ENCODE data around the gene PRKCB. TPM values are rescaled to one million over a fixed set of nuclear protein-coding genes. Genes with fewer than 3 reads are reported as not detected.

Gene PRKCB
- 10 to 100 TPM; 97.1 to 99.0 TPM for total RNA-seq

GRCh38 chr16:23835390-23836077, at the start of gene PRKCB:
PRKCB (plus strand) TSS chr16:23835983.
- POLR2A ChIA-PET = interaction anchor here (0.6 to 1.0 kb wide), 2 partner anchors 10 to 32 kb away, joined by 3 to 4 read pairs; no protein-coding TSS in a partner anchor
- CTCF ChIA-PET = interaction anchor here (0.5 to 0.7 kb wide), 2 partner anchors 32 to 109 kb away, joined by 3 to 4 read pairs; no protein-coding TSS in a partner anchor

- ChIA-PET POLR2A (no interaction called here), CTCF (no interaction called here)
Observed at GRCh38 chr16:23786964-23787561, 48.7 kb upstream of the PRKCB start.

- CTCF ChIA-PET = no interaction called here
- POLR2A ChIA-PET = interaction anchor here (0.6 kb wide), 1 partner anchor 49 kb away, joined by 3 read pairs; no protein-coding TSS in a partner anchor
Observed at GRCh38 chr16:23788685-23789084, 47.1 kb upstream of the PRKCB start.

- POLR2A ChIA-PET = no interaction called here
- CTCF ChIA-PET = no interaction called here
Observed at GRCh38 chr16:23795378-23795777, 40.4 kb upstream of the PRKCB start.

- POLR2A ChIA-PET = no interaction called here
- CTCF ChIA-PET = interaction anchor here (0.7 to 1.8 kb wide), 2 partner anchors 213 to 352 kb away, joined by 3 to 6 read pairs; no protein-coding TSS in a partner anchor
Observed at GRCh38 chr16:23796941-23797340, 38.8 kb upstream of the PRKCB start.

DNA sequence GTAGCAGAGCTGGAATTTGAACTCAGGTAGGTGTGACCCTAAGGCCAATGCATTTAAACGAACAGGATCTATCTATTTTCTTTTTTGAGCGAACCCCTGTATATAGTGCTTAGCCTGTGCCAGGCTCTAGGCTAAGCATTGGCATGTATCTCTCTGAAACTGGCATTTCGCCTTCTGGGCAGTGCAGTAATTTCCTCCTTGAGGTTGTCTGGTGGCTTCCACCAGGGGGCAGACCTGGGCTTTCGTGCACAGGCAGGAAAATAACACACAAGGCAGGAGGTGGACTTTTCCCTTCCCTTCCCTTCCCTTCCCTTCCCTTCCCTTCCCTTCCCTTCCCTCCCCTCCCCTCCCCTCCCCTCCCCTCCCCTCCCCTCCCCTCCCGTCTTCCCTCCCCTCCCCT, 34.4 kb upstream of the PRKCB start:
- POLR2A ChIA-PET = no interaction called here
- CTCF ChIA-PET = interaction anchor here (0.7 to 3.4 kb wide), 11 partner anchors 19 to 755 kb away, joined by 3 to 16 read pairs (median 4); no protein-coding TSS in a partner anchor

- POLR2A ChIA-PET = interaction anchor here (0.6 kb wide), 1 partner anchor 33 kb away, joined by 3 read pairs; the partner anchor contains the start of gene PRKCB
- CTCF ChIA-PET = interaction anchor here (0.7 to 4.2 kb wide), 18 partner anchors 11 to 769 kb away, joined by 3 to 37 read pairs (median 4); no protein-coding TSS in a partner anchor
Observed at GRCh38 chr16:23802776-23803175, 33.0 kb upstream of the PRKCB start.

DNA sequence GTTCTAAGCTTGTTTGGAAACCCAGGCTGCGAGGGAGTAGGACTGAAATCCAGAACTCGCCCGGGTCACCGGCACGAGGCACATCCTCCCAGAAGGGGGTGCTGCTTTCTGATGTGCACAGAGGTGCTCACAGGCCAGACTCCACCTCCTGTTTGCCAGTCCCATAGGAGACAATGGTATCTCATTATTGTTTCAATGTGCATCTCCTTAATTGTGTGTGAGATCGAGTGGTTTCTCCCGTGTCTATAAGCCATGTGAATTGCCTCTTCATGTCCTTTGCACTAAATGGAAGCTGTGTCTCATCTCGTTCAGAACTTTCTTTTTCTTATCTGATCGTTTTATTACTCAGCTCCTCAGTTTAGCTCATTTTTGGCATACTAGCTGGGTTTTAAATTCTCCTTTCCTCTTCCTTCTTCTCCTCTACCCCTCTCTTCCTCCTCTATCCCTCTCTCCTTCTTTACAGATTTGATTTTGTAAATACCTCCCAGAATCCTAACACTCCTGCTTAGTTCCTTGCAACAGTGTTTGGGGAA, 32.1 kb upstream of the PRKCB start:
- ChIA-PET CTCF (interaction anchor here (0.6 to 4.2 kb wide), 19 partner anchors 9 to 267 kb away, joined by 3 to 37 read pairs (median 4); partner anchors contain the start of gene PRKCB), POLR2A (interaction anchor here (0.6 kb wide), 1 partner anchor 32 kb away, joined by 3 read pairs; the partner anchor contains the start of gene PRKCB)

DNA sequence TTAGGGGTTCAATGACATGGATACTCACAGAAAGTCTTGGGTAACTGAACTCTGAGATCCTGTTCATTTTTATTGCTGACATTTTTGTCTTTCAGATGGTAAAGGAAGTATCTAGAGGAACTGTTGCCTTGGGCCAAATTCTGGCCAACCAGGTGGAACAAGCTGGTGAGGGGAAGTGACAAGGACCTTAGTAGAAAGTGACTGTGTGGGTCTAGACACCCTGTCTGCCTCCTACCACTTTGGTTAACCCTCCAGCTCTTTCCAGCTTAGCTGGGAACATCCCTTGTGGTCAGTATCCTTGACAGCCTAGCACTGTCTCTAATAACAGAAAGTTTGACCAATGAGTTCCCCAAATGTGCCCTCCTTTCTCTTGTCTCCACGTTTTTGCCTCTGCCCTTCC, 28.8 kb upstream of the PRKCB start:
- ChIA-PET CTCF (interaction anchor here (1.4 kb wide), 1 partner anchor 21 kb away, joined by 3 read pairs; no protein-coding TSS in a partner anchor), POLR2A (no interaction called here)

- ChIA-PET CTCF (interaction anchor here (0.6 kb wide), 1 partner anchor 13 kb away, joined by 3 read pairs; no protein-coding TSS in a partner anchor), POLR2A (no interaction called here)
Observed at GRCh38 chr16:23821467-23821866, 14.3 kb upstream of the PRKCB start.

- CTCF ChIA-PET = no interaction called here
- POLR2A ChIA-PET = no interaction called here
Observed at GRCh38 chr16:23821875-23822688, 13.7 kb upstream of the PRKCB start.

GRCh38 chr16:23823475-23824384, 12.1 kb upstream of the PRKCB start:
- ChIA-PET CTCF (interaction anchor here (0.7 kb wide), 2 partner anchors 58 to 146 kb away, joined by 3 to 4 read pairs; no protein-coding TSS in a partner anchor), POLR2A (no interaction called here)

GRCh38 chr16:23824909-23825308, 10.9 kb upstream of the PRKCB start:
- ChIA-PET POLR2A (no interaction called here), CTCF (no interaction called here)

- ChIA-PET POLR2A (no interaction called here), CTCF (interaction anchor here (0.9 to 2.1 kb wide), 4 partner anchors 15 to 210 kb away, joined by 3 to 9 read pairs (median 4); no protein-coding TSS in a partner anchor)
Observed at GRCh38 chr16:23826528-23827045, 9.2 kb upstream of the PRKCB start.

DNA sequence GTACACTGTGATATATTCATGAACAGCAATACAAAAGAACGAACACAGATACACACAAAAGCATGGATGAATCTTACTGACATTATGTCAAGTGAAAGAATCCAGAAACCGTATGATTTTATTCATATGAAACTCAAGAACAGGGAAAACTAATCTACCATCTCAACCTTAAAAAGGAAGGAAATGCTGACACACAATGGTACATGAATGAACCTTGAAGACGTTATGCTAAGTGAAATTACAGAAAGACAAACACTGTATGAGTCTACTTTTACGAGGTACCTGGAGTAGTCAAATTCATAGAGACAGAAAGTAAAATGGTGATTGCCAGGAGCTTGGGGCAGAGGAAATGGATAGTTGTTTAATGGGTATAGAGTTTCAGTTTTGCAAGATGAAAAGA, 8.7 kb upstream of the PRKCB start:
- ChIA-PET POLR2A (interaction anchor here (0.6 to 1.4 kb wide), 4 partner anchors 15 to 312 kb away, joined by 3 to 4 read pairs (median 3); no protein-coding TSS in a partner anchor), CTCF (interaction anchor here (1.6 to 2.1 kb wide), 3 partner anchors 15 to 53 kb away, joined by 3 to 9 read pairs (median 5); no protein-coding TSS in a partner anchor)

GRCh38 chr16:23829454-23829853, 6.3 kb upstream of the PRKCB start:
- CTCF ChIA-PET = no interaction called here
- POLR2A ChIA-PET = no interaction called here

- POLR2A ChIA-PET = no interaction called here
- CTCF ChIA-PET = interaction anchor here (1.2 kb wide), 1 partner anchor 26 kb away, joined by 3 read pairs; no protein-coding TSS in a partner anchor
Observed at GRCh38 chr16:23830276-23830675, 5.5 kb upstream of the PRKCB start.

GRCh38 chr16:23832882-23833281, 2.9 kb upstream of the PRKCB start:
- ChIA-PET CTCF (interaction anchor here (0.6 kb wide), 2 partner anchors 327 to 855 kb away, joined by 3 read pairs; no protein-coding TSS in a partner anchor), POLR2A (no interaction called here)
